T-cell (primary cell): ENCODE data around the gene RICTOR. TPM values are rescaled to one million over a fixed set of nuclear protein-coding genes. Genes with fewer than 3 reads are reported as not detected.

Experiments
- ATAC-seq, 4 experiments: fragments of 200-7000 bp in 3 of 4; fragments of 150-1000 bp in 1 of 4; cut with Tn5 transposase; replicated peaks in 1 of 4; 1 replicate in 3 of 4; 2 replicates in 1 of 4; pipeline ENCODE4 v1.10.0; 2021; ENCODE audit warnings: moderate library complexity in 3 of 4, mild to moderate bottlenecking in 2 of 4, moderate number of reproducible peaks in 1 of 4
- CTCF ChIA-PET, 2 donors: fragments of 300-600 bp; sonication (Branson Sonifier 250); formaldehyde crosslinking; loops; one replicate each; lab custom pipeline; 2022; ENCODE audit warnings: antibody characterized with exemption in 2 of 2; lab: Charles Lee
- POLR2A ChIA-PET, 2 donors: fragments of 300-600 bp; sonication (Branson Sonifier 250); formaldehyde crosslinking; loops; one replicate each; lab custom pipeline; 2022; ENCODE audit warnings: antibody characterized with exemption in 2 of 2; lab: Charles Lee
- DNase-seq, 35 experiments: peaks; one replicate each; pipeline versions ENCODE4 v3.0.0 to v3.0.0-alpha.2; 2013 to 2023
- H3K27ac ChIP-seq: one replicate; pipeline ENCODE4 v1.5.1; 2013; ENCODE audit warnings: low read length
- H3K27me3 ChIP-seq, 2 experiments: replicated peaks in 1 of 2; 1 replicate in 1 of 2; 2 replicates in 1 of 2; pipeline versions ENCODE4 v1.6.1 to v1.7.0; 2013; ENCODE audit warnings: low read length in 1 of 2, mixed read lengths in 1 of 2; ENCODE audit not compliant: control insufficient read depth in 2 of 2, insufficient read depth in 2 of 2; ENCODE audit errors: extremely low read depth in 1 of 2
- H3K36me3 ChIP-seq, 2 donors: 1 replicate in 1 of 2; 2 replicates in 1 of 2; pipeline versions ENCODE4 v1.6.1 to v1.7.0; 2013; ENCODE audit warnings: low read length in 1 of 2; ENCODE audit not compliant: control insufficient read depth in 2 of 2, insufficient read depth in 1 of 2; ENCODE audit errors: extremely low read depth in 1 of 2
- H3K4me1 ChIP-seq, 2 experiments: 1 replicate in 1 of 2; 2 replicates in 1 of 2; pipeline versions ENCODE4 v1.6.1 to v1.7.0; 2013; ENCODE audit warnings: low read length in 2 of 2, mixed read lengths in 1 of 2; ENCODE audit not compliant: insufficient read depth in 2 of 2, control insufficient read depth in 1 of 2; ENCODE audit errors: extremely low read depth in 1 of 2
- H3K4me3 ChIP-seq, 2 donors: 1 replicate in 1 of 2; 2 replicates in 1 of 2; pipeline versions ENCODE4 v1.5.1 to v1.7.0; 2013; ENCODE audit warnings: mild to moderate bottlenecking in 2 of 2, low read length in 1 of 2, moderate library complexity in 1 of 2; ENCODE audit not compliant: control insufficient read depth in 1 of 2; ENCODE audit errors: extremely low read depth in 1 of 2
- H3K9me3 ChIP-seq: 2 replicates; pipeline ENCODE4 v1.7.0; 2013
- H3K27ac Mint-ChIP-seq, 2 donors: one replicate each; pipeline ENCODE4 v1.8.0; 2020 to 2021; ENCODE audit warnings: mild to moderate bottlenecking in 2 of 2, mixed read lengths in 2 of 2
- H3K27me3 Mint-ChIP-seq, 2 donors: one replicate each; pipeline ENCODE4 v1.8.0; 2021 to 2022; ENCODE audit warnings: mixed read lengths in 2 of 2
- H3K36me3 Mint-ChIP-seq: one replicate; pipeline ENCODE4 v1.8.0; 2021; ENCODE audit warnings: mixed read lengths
- H3K4me1 Mint-ChIP-seq, 3 donors: one replicate each; pipeline ENCODE4 v1.8.0; 2020 to 2022; ENCODE audit warnings: mixed read lengths in 3 of 3, mild to moderate bottlenecking in 1 of 3
- H3K4me3 Mint-ChIP-seq, 3 donors: one replicate each; pipeline ENCODE4 v1.8.0; 2020 to 2022; ENCODE audit warnings: mild to moderate bottlenecking in 3 of 3, mixed read lengths in 3 of 3, moderate library complexity in 3 of 3
- H3K9me3 Mint-ChIP-seq, 3 donors: one replicate each; pipeline ENCODE4 v1.8.0; 2020 to 2022; ENCODE audit warnings: mixed read lengths in 3 of 3
- WGBS: methylation state at CpG from one replicate; pipeline ENCODE4 v1.1.5; 2013; ENCODE audit warnings: missing lambda C conversion rate; ENCODE audit not compliant: insufficient coverage; 5-methylcytosine and 5-hydroxymethylcytosine counted together
- total RNA-seq, 35 experiments: library from RNA in 6 of 35; stranded (reverse) in 6 of 35; fragments of 120-200 nt in 1 of 35; gene quantifications; one replicate each; pipeline versions ENCODE4 v1.2.1 to v1.2.4 and lab custom pipeline; 2013 to 2026

Gene RICTOR
- total RNA-seq, 5 donors from 2014 or later (not counting 1 experiment from before 2014, with no cell fraction given), result 68.5 to 85.8 (median 74.8) TPM

- no peaks in the 10 kb centered on the region for H3K9me3 ChIP-seq
- no peak overlapping the region for H3K4me3 ChIP-seq
- H3K27ac ChIP-seq, result no peak overlapping the region
- H3K4me1 ChIP-seq, result no peaks in the 10 kb centered on the region
- H3K27ac Mint-ChIP-seq, result no peak overlapping the region
- DNase-seq (no peak), ATAC-seq (no peak)
- peaks cover 10 to 73% of the 10 kb centered on the region in 2 donors for H3K36me3 ChIP-seq
- no peaks in the 10 kb centered on the region for H3K27me3 Mint-ChIP-seq
- H3K27me3 ChIP-seq, result no peaks in the 10 kb centered on the region
- WGBS, result no CpG with 5 or more reads among the region's 4 CpGs
- ChIA-PET CTCF (no interaction called here), POLR2A (no interaction called here)
- no peaks in the 10 kb centered on the region for H3K4me1 Mint-ChIP-seq
- H3K36me3 Mint-ChIP-seq, result peaks cover 50% of the 10 kb centered on the region
- no peaks in the 10 kb centered on the region for H3K9me3 Mint-ChIP-seq
- H3K4me3 Mint-ChIP-seq, result no peak overlapping the region
Observed at GRCh38 chr5:38953426-38954012, 120.7 kb downstream of the RICTOR start.

GRCh38 chr5:38948501-38948900 is 125.7 kb downstream of the RICTOR start:
- CTCF ChIA-PET, result interaction anchor here in 1 of 2 donors (0.6 kb wide), 1 partner anchor 29 kb away, joined by 3 read pairs; no protein-coding TSS in a partner anchor
- Histone ChIP-seq H3K27me3 (no peaks in the 10 kb centered on the region), H3K36me3 (peaks cover 0 to 63% of the 10 kb centered on the region in 2 donors), H3K9me3 (no peaks in the 10 kb centered on the region), H3K27ac (no peak overlapping the region), H3K4me1 (no peaks in the 10 kb centered on the region), H3K4me3 (no peak overlapping the region)
- POLR2A ChIA-PET, result no interaction called here
- no peak overlapping the region for H3K4me3 Mint-ChIP-seq
- ATAC-seq (no peak), DNase-seq (no peak)
- no peaks in the 10 kb centered on the region for H3K4me1 Mint-ChIP-seq
- H3K27ac Mint-ChIP-seq, result no peak overlapping the region
- H3K9me3 Mint-ChIP-seq, result no peaks in the 10 kb centered on the region
- H3K36me3 Mint-ChIP-seq, result peaks cover 45% of the 10 kb centered on the region
- no peaks in the 10 kb centered on the region for H3K27me3 Mint-ChIP-seq

GRCh38 chr5:38944282-38944681 is 129.9 kb downstream of the RICTOR start:
- Histone ChIP-seq H3K27ac (no peak overlapping the region), H3K4me1 (no peaks in the 10 kb centered on the region), H3K36me3 (peaks cover 0 to 56% of the 10 kb centered on the region in 2 donors), H3K4me3 (no peak overlapping the region), H3K9me3 (no peaks in the 10 kb centered on the region), H3K27me3 (no peaks in the 10 kb centered on the region)
- Mint-ChIP-seq H3K4me1 (no peaks in the 10 kb centered on the region), H3K27me3 (no peaks in the 10 kb centered on the region), H3K36me3 (peaks cover 29% of the 10 kb centered on the region), H3K27ac (no peak overlapping the region), H3K9me3 (no peaks in the 10 kb centered on the region), H3K4me3 (no peak overlapping the region)
- whole genome bisulfite sequencing, result no CpG with 5 or more reads among the region's 4 CpGs
- ATAC-seq, result no peak
- DNase-seq, result no peak
- POLR2A ChIA-PET, result interaction anchor here in 1 of 2 donors (0.5 kb wide), 1 partner anchor 19 kb away, joined by 3 read pairs; no protein-coding TSS in a partner anchor
- CTCF ChIA-PET, result no interaction called here

- Mint-ChIP-seq H3K27ac (no peak overlapping the region), H3K9me3 (no peaks in the 10 kb centered on the region), H3K4me1 (no peaks in the 10 kb centered on the region), H3K4me3 (no peak overlapping the region), H3K27me3 (no peaks in the 10 kb centered on the region), H3K36me3 (peaks cover 41% of the 10 kb centered on the region)
- peaks cover 0 to 48% of the 10 kb centered on the region in 2 donors for H3K36me3 ChIP-seq
- ChIA-PET CTCF (no interaction called here), POLR2A (no interaction called here)
- no CpG with 5 or more reads among the region's 2 CpGs for whole genome bisulfite sequencing
- no peaks in the 10 kb centered on the region for H3K4me1 ChIP-seq
- no peaks in the 10 kb centered on the region for H3K27me3 ChIP-seq
- no peak for ATAC-seq
- no peak overlapping the region for H3K27ac ChIP-seq
- no peak overlapping the region for H3K4me3 ChIP-seq
- H3K9me3 ChIP-seq, result no peaks in the 10 kb centered on the region
- DNase-seq, result no peak
Observed at GRCh38 chr5:38941912-38942311, 132.3 kb downstream of the RICTOR start.

- Mint-ChIP-seq H3K27ac (no peak overlapping the region), H3K27me3 (no peaks in the 10 kb centered on the region), H3K36me3 (peaks cover 40% of the 10 kb centered on the region), H3K4me1 (no peaks in the 10 kb centered on the region), H3K9me3 (no peaks in the 10 kb centered on the region), H3K4me3 (no peak overlapping the region)
- Histone ChIP-seq H3K4me1 (no peaks in the 10 kb centered on the region), H3K36me3 (peaks cover 0 to 40% of the 10 kb centered on the region in 2 donors), H3K4me3 (no peak overlapping the region), H3K27me3 (no peaks in the 10 kb centered on the region), H3K27ac (no peak overlapping the region), H3K9me3 (no peaks in the 10 kb centered on the region)
- ATAC-seq (no peak), DNase-seq (no peak)
- ChIA-PET POLR2A (no interaction called here), CTCF (no interaction called here)
- no CpG with 5 or more reads among the region's 2 CpGs for WGBS
Observed at GRCh38 chr5:38940230-38940858, 133.9 kb downstream of the RICTOR start.

GRCh38 chr5:38938973-38939372 is 135.2 kb downstream of the RICTOR start:
- H3K4me1 ChIP-seq, result no peaks in the 10 kb centered on the region
- no peaks in the 10 kb centered on the region for H3K9me3 ChIP-seq
- Mint-ChIP-seq H3K27me3 (no peaks in the 10 kb centered on the region), H3K9me3 (no peaks in the 10 kb centered on the region), H3K36me3 (peaks cover 34% of the 10 kb centered on the region), H3K4me1 (no peaks in the 10 kb centered on the region), H3K4me3 (no peak overlapping the region), H3K27ac (no peak overlapping the region)
- H3K27ac ChIP-seq, result no peak overlapping the region
- H3K4me3 ChIP-seq, result no peak overlapping the region
- ChIA-PET POLR2A (no interaction called here), CTCF (interaction anchor here in 1 of 2 donors (1.0 kb wide), 1 partner anchor 497 kb away, joined by 3 read pairs; no protein-coding TSS in a partner anchor)
- H3K36me3 ChIP-seq, result peaks cover 0 to 26% of the 10 kb centered on the region in 2 donors
- H3K27me3 ChIP-seq, result no peaks in the 10 kb centered on the region
- ATAC-seq (no peak), DNase-seq (no peak)
- no CpG with 5 or more reads among the region's 1 CpG for WGBS
